ENCODE results near the gene TRABD2B. TPM values are rescaled to one million over a fixed set of nuclear protein-coding genes. Genes with fewer than 3 reads are reported as not detected.

Gene TRABD2B
- total RNA-seq, 1 donor from 2014 or later: 0.64 TPM

GRCh38 chr1:47809301-47810084 lies 187.7 kb downstream of the TRABD2B start:
- Mint-ChIP-seq H3K27me3 (ENCODE audit: unreplicated experiment) (peaks cover 8% of the 10 kb centered on the region), H3K4me3 (ENCODE audit: unreplicated experiment) (no peak overlapping the region), H3K36me3 (ENCODE audit: unreplicated experiment) (no peaks in the 10 kb centered on the region), H3K9me3 (ENCODE audit: unreplicated experiment) (peaks cover 10% of the 10 kb centered on the region), H3K27ac (ENCODE audit: unreplicated experiment) (no peak overlapping the region), H3K4me1 (ENCODE audit: low read depth, unreplicated experiment) (peaks cover 33% of the 10 kb centered on the region)
- TF ChIP-seq CTCF (IDR thresholded peaks at IDR 0.05; ENCODE audit: partially characterized antibody, unreplicated experiment): no peak
- DNase-seq: no peak

- Mint-ChIP-seq H3K4me3 (ENCODE audit: unreplicated experiment) (no peak overlapping the region), H3K27me3 (ENCODE audit: unreplicated experiment) (peaks cover 12% of the 10 kb centered on the region), H3K4me1 (ENCODE audit: low read depth, unreplicated experiment) (peaks cover 30% of the 10 kb centered on the region), H3K36me3 (ENCODE audit: unreplicated experiment) (no peaks in the 10 kb centered on the region), H3K27ac (ENCODE audit: unreplicated experiment) (no peak overlapping the region), H3K9me3 (ENCODE audit: unreplicated experiment) (peaks cover 16% of the 10 kb centered on the region)
- no peak for DNase-seq
- no peak for TF ChIP-seq CTCF (IDR thresholded peaks at IDR 0.05; ENCODE audit: partially characterized antibody, unreplicated experiment)
These were observed 188.6 kb downstream of the TRABD2B start for GRCh38 chr1:47808612-47809011.

GRCh38 chr1:47805921-47806361 lies 191.2 kb downstream of the TRABD2B start:
- H3K4me1 Mint-ChIP-seq (ENCODE audit: low read depth, unreplicated experiment): peaks cover 45% of the 10 kb centered on the region
- H3K36me3 Mint-ChIP-seq (ENCODE audit: unreplicated experiment): no peaks in the 10 kb centered on the region

DNA sequence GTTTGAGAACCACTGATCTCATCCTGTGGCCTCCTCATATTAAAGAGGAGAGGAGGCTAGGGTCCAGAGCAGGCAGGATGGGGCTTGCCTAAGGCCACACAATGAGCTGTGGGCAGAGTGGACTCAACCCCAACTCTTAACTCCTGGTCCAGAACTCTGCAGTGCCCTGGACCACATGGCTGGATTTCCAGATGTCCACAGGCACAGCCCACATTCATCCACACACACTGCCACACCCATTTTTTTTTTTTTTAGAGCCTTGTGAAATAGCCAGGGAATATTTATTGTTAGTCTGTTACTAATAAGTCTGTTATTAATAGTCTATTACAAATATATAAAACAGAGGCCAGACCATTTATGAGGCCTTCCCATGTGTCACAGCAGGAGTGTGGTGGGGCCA lies 192.2 kb downstream of the TRABD2B start:
- H3K36me3 Mint-ChIP-seq (ENCODE audit: unreplicated experiment): peaks cover 3% of the 10 kb centered on the region
- peak overlapping the region; percentile 39 for H3K4me3 Mint-ChIP-seq (ENCODE audit: unreplicated experiment)
- H3K9me3 Mint-ChIP-seq (ENCODE audit: unreplicated experiment): peaks cover 13% of the 10 kb centered on the region
- TF ChIP-seq CTCF (IDR thresholded peaks at IDR 0.05; ENCODE audit: partially characterized antibody, unreplicated experiment): no peak
- peaks cover 16% of the 10 kb centered on the region for H3K27me3 Mint-ChIP-seq (ENCODE audit: unreplicated experiment)
- DNase-seq: no peak
- H3K27ac Mint-ChIP-seq (ENCODE audit: unreplicated experiment): peak overlapping the region; percentile 96
- H3K4me1 Mint-ChIP-seq (ENCODE audit: low read depth, unreplicated experiment): peaks cover 42% of the 10 kb centered on the region

More at GRCh38 chr1:47805921-47806361, 191.2 kb downstream of the TRABD2B start:
- peaks cover 15% of the 10 kb centered on the region for H3K27me3 Mint-ChIP-seq (ENCODE audit: unreplicated experiment)
- H3K27ac Mint-ChIP-seq (ENCODE audit: unreplicated experiment): peak overlapping the region; percentile 91
- DNase-seq: no peak
- TF ChIP-seq CTCF (IDR thresholded peaks at IDR 0.05; ENCODE audit: partially characterized antibody, unreplicated experiment): no peak
- no peak overlapping the region for H3K4me3 Mint-ChIP-seq (ENCODE audit: unreplicated experiment)
- peaks cover 16% of the 10 kb centered on the region for H3K9me3 Mint-ChIP-seq (ENCODE audit: unreplicated experiment)

GRCh38 chr1:47803815-47804501 lies 193.2 kb downstream of the TRABD2B start:
- Mint-ChIP-seq H3K36me3 (ENCODE audit: unreplicated experiment) (peaks cover 8% of the 10 kb centered on the region), H3K4me1 (ENCODE audit: low read depth, unreplicated experiment) (peaks cover 42% of the 10 kb centered on the region), H3K9me3 (ENCODE audit: unreplicated experiment) (peaks cover 18% of the 10 kb centered on the region), H3K4me3 (ENCODE audit: unreplicated experiment) (peak overlapping the region; percentile 58), H3K27ac (ENCODE audit: unreplicated experiment) (peak overlapping the region; percentile 96), H3K27me3 (ENCODE audit: unreplicated experiment) (peaks cover 17% of the 10 kb centered on the region)
- peak; percentile 86 for DNase-seq
- TF ChIP-seq CTCF (IDR thresholded peaks at IDR 0.05; ENCODE audit: partially characterized antibody, unreplicated experiment): no peak
